Fibroblast of skin of back (primary cell): ENCODE data around the gene IGSF11.
A peak's percentile ranks its signal among the peaks of the same experiment; 100 is the strongest.

Experiments
- DNase-seq: peaks from one replicate; pipeline ENCODE4 v3.0.0-alpha.2; 2013

IGSF11 gene

GRCh38 chr3:118948146-118948545 lies 86.5 kb downstream of the IGSF11 start:
- DNase-seq, result no peak

GRCh38 chr3:118946449-118946848 lies 88.2 kb downstream of the IGSF11 start:
- DNase-seq, result no peak

GRCh38 chr3:118945834-118946233 lies 88.8 kb downstream of the IGSF11 start:
- DNase-seq, result no peak

GRCh38 chr3:118943597-118943996 lies 91.0 kb downstream of the IGSF11 start:
- no peak for DNase-seq

GRCh38 chr3:118942671-118943070 lies 92.0 kb downstream of the IGSF11 start:
- no peak for DNase-seq

GRCh38 chr3:118942195-118942594 lies 92.5 kb downstream of the IGSF11 start:
- no peak for DNase-seq

- DNase-seq, result no peak
These were observed 93.4 kb downstream of the IGSF11 start for GRCh38 chr3:118941236-118941635.

GRCh38 chr3:118938183-118938961 lies 96.3 kb downstream of the IGSF11 start:
- DNase-seq, result peak; percentile 2

- DNase-seq, result no peak
These were observed 97.8 kb downstream of the IGSF11 start for GRCh38 chr3:118936811-118937210.

GRCh38 chr3:118932822-118933558 lies 101.7 kb downstream of the IGSF11 start:
- no peak for DNase-seq

- DNase-seq, result no peak
These were observed 102.7 kb downstream of the IGSF11 start for GRCh38 chr3:118931996-118932395.

- DNase-seq, result no peak
These were observed 107.2 kb downstream of the IGSF11 start for GRCh38 chr3:118927449-118927848.

GRCh38 chr3:118912188-118912587 lies 122.5 kb downstream of the IGSF11 start:
- no peak for DNase-seq

- DNase-seq, result no peak
These were observed 124.3 kb downstream of the IGSF11 start for GRCh38 chr3:118910332-118910731.

GRCh38 chr3:118909763-118910162 lies 124.9 kb downstream of the IGSF11 start:
- DNase-seq, result peak; percentile 1

GRCh38 chr3:118907909-118908308 lies 126.7 kb downstream of the IGSF11 start:
- no peak for DNase-seq

- DNase-seq, result no peak
These were observed 133.7 kb downstream of the IGSF11 start for GRCh38 chr3:118900737-118901525.

- no peak for DNase-seq
These were observed 144.4 kb downstream of the IGSF11 start for GRCh38 chr3:118890206-118890605.

GRCh38 chr3:118889691-118890090 lies 145.0 kb downstream of the IGSF11 start:
- no peak for DNase-seq

GRCh38 chr3:118886708-118887107 lies 147.9 kb downstream of the IGSF11 start:
- DNase-seq, result no peak

- DNase-seq, result peak; percentile 46
These were observed 149.9 kb downstream of the IGSF11 start for GRCh38 chr3:118884748-118885206.

- DNase-seq, result peak; percentile 52
These were observed 152.2 kb downstream of the IGSF11 start for GRCh38 chr3:118882353-118882947.

- DNase-seq, result no peak
These were observed 166.6 kb downstream of the IGSF11 start for GRCh38 chr3:118868051-118868450.
